ENCODE results near the gene EVX2. TPM values are rescaled to one million over a fixed set of nuclear protein-coding genes. Genes with fewer than 3 reads are reported as not detected.
A peak's percentile ranks its signal among the peaks of the same experiment; 100 is the strongest.

The EVX2 gene
- total RNA-seq, 4 donors from 2014 or later = not detected

DNA sequence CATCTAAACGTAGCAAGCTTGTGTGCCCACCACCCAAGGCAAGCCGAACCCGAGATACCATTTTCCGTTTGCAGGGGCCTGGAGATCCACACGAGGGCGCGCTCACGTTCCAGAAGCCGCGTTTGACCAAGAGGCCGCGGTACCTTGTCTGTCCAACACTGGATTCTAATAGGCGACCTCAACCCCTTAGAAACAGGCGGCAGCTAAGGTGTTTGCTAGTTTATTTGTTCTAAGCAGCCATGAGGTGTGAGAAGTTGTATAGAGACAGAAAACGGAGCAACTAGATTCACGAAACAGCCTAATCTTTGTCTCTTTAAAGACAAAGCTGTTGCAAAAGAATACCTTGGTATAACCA lies 27.5 kb upstream of the EVX2 start:
- no peak overlapping the region for H3K27ac ChIP-seq
- no peak overlapping the region for H3K4me3 ChIP-seq
- peaks cover 0 to 28% (median 1%) of the 10 kb centered on the region in 4 donors for H3K4me1 ChIP-seq

DNA sequence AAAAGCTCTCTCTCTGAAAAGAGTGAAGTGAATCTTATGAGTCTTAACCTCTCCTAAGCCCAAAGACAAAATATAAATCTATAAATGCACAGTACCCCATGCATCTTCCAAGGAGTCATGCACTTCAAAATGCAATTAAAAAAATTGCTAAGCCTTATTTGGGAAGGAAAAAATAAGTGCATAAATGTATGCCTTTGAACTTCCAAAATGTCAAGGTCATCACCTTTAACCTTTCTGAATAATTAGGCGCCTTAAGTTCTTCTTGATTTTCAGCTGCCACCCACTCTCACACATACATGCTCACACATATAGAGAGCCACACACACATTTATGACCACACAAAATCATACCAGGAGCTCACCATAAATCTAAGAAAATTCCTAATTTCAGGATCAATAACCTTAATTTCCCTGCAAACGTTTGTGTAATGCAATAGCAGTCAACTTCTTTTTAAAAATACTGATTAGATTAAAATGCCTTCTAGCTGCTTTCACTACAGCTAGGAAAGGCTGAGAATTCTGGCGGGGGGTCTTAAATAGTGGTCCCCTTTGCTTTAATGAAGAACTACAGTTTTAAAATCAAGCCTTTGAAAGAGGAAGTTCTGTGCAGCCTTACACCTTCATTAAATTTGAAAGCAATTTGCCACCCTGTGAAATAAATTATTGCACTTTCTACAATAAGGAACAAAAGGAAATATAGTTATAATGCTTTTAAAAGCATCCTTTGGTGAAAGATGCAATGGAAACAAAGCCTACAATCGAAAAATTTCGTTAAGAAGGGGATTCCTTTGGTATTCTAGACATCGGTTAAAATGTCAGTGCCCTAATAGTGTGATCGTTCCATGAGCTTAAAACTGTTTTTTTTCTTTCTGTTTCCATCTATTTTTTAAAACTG lies 26.9 kb upstream of the EVX2 start:
- H3K9me3 ChIP-seq = peaks cover 0 to 5% (median 0%) of the 10 kb centered on the region in 4 donors
- H3K4me1 ChIP-seq = peaks cover 0 to 23% (median 1%) of the 10 kb centered on the region in 4 donors
- H3K36me3 ChIP-seq = no peaks in the 10 kb centered on the region
- H3K4me3 ChIP-seq = no peak overlapping the region
- TF ChIP-seq, protein P1, sequence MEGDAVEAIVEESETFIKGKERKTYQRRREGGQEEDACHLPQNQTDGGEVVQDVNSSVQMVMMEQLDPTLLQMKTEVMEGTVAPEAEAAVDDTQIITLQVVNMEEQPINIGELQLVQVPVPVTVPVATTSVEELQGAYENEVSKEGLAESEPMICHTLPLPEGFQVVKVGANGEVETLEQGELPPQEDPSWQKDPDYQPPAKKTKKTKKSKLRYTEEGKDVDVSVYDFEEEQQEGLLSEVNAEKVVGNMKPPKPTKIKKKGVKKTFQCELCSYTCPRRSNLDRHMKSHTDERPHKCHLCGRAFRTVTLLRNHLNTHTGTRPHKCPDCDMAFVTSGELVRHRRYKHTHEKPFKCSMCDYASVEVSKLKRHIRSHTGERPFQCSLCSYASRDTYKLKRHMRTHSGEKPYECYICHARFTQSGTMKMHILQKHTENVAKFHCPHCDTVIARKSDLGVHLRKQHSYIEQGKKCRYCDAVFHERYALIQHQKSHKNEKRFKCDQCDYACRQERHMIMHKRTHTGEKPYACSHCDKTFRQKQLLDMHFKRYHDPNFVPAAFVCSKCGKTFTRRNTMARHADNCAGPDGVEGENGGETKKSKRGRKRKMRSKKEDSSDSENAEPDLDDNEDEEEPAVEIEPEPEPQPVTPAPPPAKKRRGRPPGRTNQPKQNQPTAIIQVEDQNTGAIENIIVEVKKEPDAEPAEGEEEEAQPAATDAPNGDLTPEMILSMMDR (IDR thresholded peaks at IDR 0.05) = no peak
- TF ChIP-seq POLR2A (IDR thresholded peaks at IDR 0.05) = no peak
- peaks cover 0 to 88% of the 10 kb centered on the region in 2 donors for H3K27me3 ChIP-seq
- DNase-seq = no peak
- no peak overlapping the region for H3K27ac ChIP-seq

More for the DNA sequence above, 27.5 kb upstream of the EVX2 start:
- Histone ChIP-seq H3K9me3 (peaks cover 0 to 5% (median 0%) of the 10 kb centered on the region in 4 donors), H3K27me3 (peaks cover 0 to 91% of the 10 kb centered on the region in 2 donors), H3K36me3 (no peaks in the 10 kb centered on the region)
- DNase-seq = peak in 2 of 3 donors; percentile 72 to 75
- TF ChIP-seq, protein P1 (IDR thresholded peaks at IDR 0.05) = peak in 4 of 6 experiments; percentile 39 to 56 (median 44)
- TF ChIP-seq POLR2A (IDR thresholded peaks at IDR 0.05) = no peak

DNA sequence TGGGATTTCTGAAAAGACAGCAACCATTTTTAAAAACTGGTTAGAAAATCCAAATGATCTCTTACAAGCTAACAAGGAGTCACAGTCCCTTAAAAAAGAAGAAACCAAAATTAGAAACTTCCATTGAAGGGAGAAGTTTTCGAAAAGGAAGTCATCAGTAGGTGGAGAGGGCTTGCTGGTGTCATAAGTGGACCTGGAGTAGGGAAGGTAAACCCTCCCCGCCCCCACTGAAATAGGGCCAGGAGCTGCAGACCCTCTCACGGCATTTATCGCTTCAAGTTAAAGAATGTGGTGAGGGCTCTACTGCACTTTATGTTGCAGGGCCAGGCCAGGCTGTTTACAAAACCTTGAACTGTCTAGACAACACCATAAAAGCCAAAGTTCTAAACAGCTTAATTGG lies 26.2 kb upstream of the EVX2 start:
- DNase-seq = no peak
- Histone ChIP-seq H3K36me3 (no peaks in the 10 kb centered on the region), H3K4me1 (peaks cover 0 to 23% (median 1%) of the 10 kb centered on the region in 4 donors), H3K9me3 (peaks cover 0 to 5% (median 0%) of the 10 kb centered on the region in 4 donors), H3K27ac (no peak overlapping the region), H3K27me3 (peaks cover 0 to 90% of the 10 kb centered on the region in 2 donors), H3K4me3 (no peak overlapping the region)
- TF ChIP-seq POLR2A (IDR thresholded peaks at IDR 0.05) = no peak
- TF ChIP-seq, protein P1 (IDR thresholded peaks at IDR 0.05) = no peak

DNA sequence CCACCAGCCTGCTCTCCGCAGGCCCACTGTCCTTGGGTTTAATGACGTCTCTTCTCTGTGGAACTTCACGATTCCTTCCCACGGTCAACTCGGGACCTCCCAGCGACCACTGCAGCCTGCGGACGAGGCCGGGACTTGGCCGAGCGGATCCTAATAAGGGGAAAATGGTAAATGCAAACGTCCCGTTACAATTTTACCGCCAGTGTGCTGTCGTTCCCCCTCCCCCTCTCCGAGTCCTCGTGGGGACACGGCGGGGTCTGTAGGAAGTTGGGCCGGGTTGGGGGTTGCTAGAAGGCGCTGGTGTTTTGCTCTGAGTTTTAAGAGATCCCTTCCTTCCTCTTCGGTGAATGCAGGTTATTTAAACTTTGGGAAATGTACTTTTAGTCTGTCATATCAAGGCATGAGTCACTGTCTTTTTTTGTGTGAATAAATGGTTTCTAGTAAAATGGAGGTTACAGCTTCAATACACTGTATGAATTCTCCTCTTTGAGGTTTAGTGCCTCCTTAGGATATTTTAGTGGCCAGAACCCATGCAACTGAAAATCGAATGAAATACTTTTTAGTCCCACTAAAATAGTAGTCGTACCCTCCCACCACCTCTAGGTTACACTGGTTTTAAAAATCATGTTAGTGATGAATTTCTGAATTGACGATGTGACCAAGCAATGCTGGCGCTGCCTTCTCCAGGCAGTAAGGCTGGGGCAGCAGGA lies 25.6 kb upstream of the EVX2 start:
- TF ChIP-seq, protein P1 (IDR thresholded peaks at IDR 0.05) = no peak
- TF ChIP-seq POLR2A (IDR thresholded peaks at IDR 0.05) = no peak
- H3K27me3 ChIP-seq = peaks cover 0 to 91% of the 10 kb centered on the region in 2 donors
- H3K36me3 ChIP-seq = no peaks in the 10 kb centered on the region
- DNase-seq = no peak
- H3K4me3 ChIP-seq = no peak overlapping the region
- no peak overlapping the region for H3K27ac ChIP-seq
- H3K9me3 ChIP-seq = peaks cover 0 to 5% (median 0%) of the 10 kb centered on the region in 4 donors
- H3K4me1 ChIP-seq = peaks cover 0 to 29% (median 1%) of the 10 kb centered on the region in 4 donors

DNA sequence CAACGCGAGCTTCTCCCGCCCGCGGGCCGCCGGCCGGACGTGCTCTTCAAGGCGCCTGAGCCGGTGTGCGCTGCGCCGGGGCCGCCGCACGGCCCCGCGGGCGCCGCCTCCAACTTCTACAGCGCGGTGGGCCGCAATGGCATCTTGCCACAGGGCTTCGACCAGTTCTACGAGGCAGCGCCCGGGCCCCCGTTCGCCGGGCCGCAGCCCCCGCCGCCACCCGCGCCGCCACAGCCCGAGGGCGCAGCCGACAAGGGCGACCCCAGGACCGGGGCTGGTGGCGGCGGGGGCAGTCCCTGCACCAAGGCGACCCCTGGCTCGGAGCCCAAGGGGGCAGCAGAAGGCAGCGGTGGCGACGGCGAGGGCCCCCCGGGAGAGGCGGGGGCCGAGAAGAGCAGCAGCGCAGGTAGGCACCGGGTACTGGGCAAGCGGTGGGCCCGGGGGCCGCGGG lies 24.0 kb upstream of the EVX2 start:
- peak overlapping the region in 1 of 4 donors; percentile 26 for H3K4me3 ChIP-seq
- H3K27ac ChIP-seq = no peak overlapping the region
- peaks cover 0 to 92% of the 10 kb centered on the region in 2 donors for H3K27me3 ChIP-seq
- H3K36me3 ChIP-seq = no peaks in the 10 kb centered on the region
- no peak for TF ChIP-seq POLR2A (IDR thresholded peaks at IDR 0.05)
- TF ChIP-seq, protein P1 (IDR thresholded peaks at IDR 0.05) = no peak
- H3K4me1 ChIP-seq = peaks cover 0 to 34% (median 1%) of the 10 kb centered on the region in 4 donors
- H3K9me3 ChIP-seq = peaks cover 0 to 5% (median 0%) of the 10 kb centered on the region in 4 donors
- DNase-seq = no peak

Data from Peyer's patch (tissue), 4 donors.